ENCODE data around the gene EDN2.
A peak's percentile ranks its signal among the peaks of the same experiment; 100 is the strongest.

The EDN2 gene

GRCh38 chr1:41484402-41485241 is at the start of gene EDN2:
Gene EDN2, minus strand, starts transcription at chr1:41484683. Its CDS starts 82 bp downstream, at chr1:41484601.
- DNase-seq (ENCODE audit: low spot score) = peak; percentile 79

- DNase-seq (ENCODE audit: low spot score) = no peak
Measured at GRCh38 chr1:41533731-41534080, 49.2 kb upstream of the EDN2 start.

- no peak for DNase-seq (ENCODE audit: low spot score)
Measured at GRCh38 chr1:41533016-41533730, 48.7 kb upstream of the EDN2 start.

- DNase-seq (ENCODE audit: low spot score) = no peak
Measured at GRCh38 chr1:41532206-41532975, 47.9 kb upstream of the EDN2 start.

GRCh38 chr1:41530411-41530810 is 45.9 kb upstream of the EDN2 start:
- no peak for DNase-seq (ENCODE audit: low spot score)

GRCh38 chr1:41529621-41530395 is 45.3 kb upstream of the EDN2 start:
- DNase-seq (ENCODE audit: low spot score) = no peak

GRCh38 chr1:41528726-41529605 is 44.5 kb upstream of the EDN2 start:
- DNase-seq (ENCODE audit: low spot score) = no peak

- no peak for DNase-seq (ENCODE audit: low spot score)
Measured at GRCh38 chr1:41528106-41528505, 43.6 kb upstream of the EDN2 start.

- DNase-seq (ENCODE audit: low spot score) = no peak
Measured at GRCh38 chr1:41526956-41527561, 42.6 kb upstream of the EDN2 start.

- no peak for DNase-seq (ENCODE audit: low spot score)
Measured at GRCh38 chr1:41525891-41526587, 41.6 kb upstream of the EDN2 start.

- DNase-seq (ENCODE audit: low spot score) = no peak
Measured at GRCh38 chr1:41524676-41525675, 40.5 kb upstream of the EDN2 start.

- no peak for DNase-seq (ENCODE audit: low spot score)
Measured at GRCh38 chr1:41523949-41524675, 39.6 kb upstream of the EDN2 start.

- DNase-seq (ENCODE audit: low spot score) = no peak
Measured at GRCh38 chr1:41523071-41523470, 38.6 kb upstream of the EDN2 start.

GRCh38 chr1:41521766-41522165 is 37.3 kb upstream of the EDN2 start:
- no peak for DNase-seq (ENCODE audit: low spot score)

- DNase-seq (ENCODE audit: low spot score) = no peak
Measured at GRCh38 chr1:41520951-41521752, 36.7 kb upstream of the EDN2 start.

GRCh38 chr1:41519667-41520066 is 35.2 kb upstream of the EDN2 start:
- no peak for DNase-seq (ENCODE audit: low spot score)

- no peak for DNase-seq (ENCODE audit: low spot score)
Measured at GRCh38 chr1:41518471-41518870, 34.0 kb upstream of the EDN2 start.
